Endothelial cell of umbilical vein (primary cell): ENCODE results near the gene TEK. TPM values are rescaled to one million over a fixed set of nuclear protein-coding genes. Genes with fewer than 3 reads are reported as not detected.

Source experiments
- BruUV-seq: library from RNA; stranded (reverse); fragments of 400-500 nt; replicated peaks from 2 replicates; lab custom pipeline; 2021; lab: Mats Ljungman, UMichigan
- CTCF ChIA-PET: fragments of 300-600, 350-600 bp; sonication (Branson Sonifier 250); formaldehyde crosslinking; loops from one replicate; lab custom pipeline; 2021; ENCODE audit warnings: antibody characterized with exemption, inconsistent platforms; lab: Charles Lee
- POLR2A ChIA-PET: fragments of 300-600, 350-600 bp; sonication (Branson Sonifier 250); formaldehyde crosslinking; loops from one replicate; lab custom pipeline; 2021; ENCODE audit warnings: antibody characterized with exemption, inconsistent platforms; lab: Charles Lee
- DNase-seq: peaks from one replicate; pipeline ENCODE4 v3.0.0-alpha.2; 2011; ENCODE audit warnings: low read depth, low spot score
- FAIRE-seq: peaks from 2 replicates; lab custom pipeline; 2011; peaks lifted over from hg19 to GRCh38; lab: Jason Lieb, UNC
- H2AFZ ChIP-seq: 2 replicates; pipeline ENCODE4 v1.6.0; 2012; ENCODE audit warnings: low read depth, low read length, control low read depth, inconsistent platforms
- H3K27ac ChIP-seq: 2 replicates; pipeline ENCODE4 v1.5.1; 2011; ENCODE audit warnings: low read depth, mild to moderate bottlenecking, control low read depth, low read length, moderate library complexity; ENCODE audit not compliant: insufficient read depth
- H3K27me3 ChIP-seq, 2 experiments: 2 replicates each; pipeline versions ENCODE4 v1.6.0 to v1.6.1; 2011; ENCODE audit warnings: low read length in 2 of 2, mixed read lengths in 1 of 2; ENCODE audit not compliant: control insufficient read depth in 2 of 2, insufficient read depth in 2 of 2
- H3K36me3 ChIP-seq, 2 experiments: 2 replicates in 1 of 2; 3 replicates in 1 of 2; pipeline ENCODE4 v1.5.1; 2011; ENCODE audit warnings: low read length in 2 of 2, mild to moderate bottlenecking in 1 of 2, moderate library complexity in 1 of 2; ENCODE audit not compliant: control insufficient read depth in 2 of 2, insufficient read depth in 2 of 2; ENCODE audit errors: extremely low read depth in 1 of 2
- H3K4me1 ChIP-seq: 3 replicates; pipeline ENCODE4 v1.5.1; 2011; ENCODE audit warnings: mild to moderate bottlenecking, low read length; ENCODE audit not compliant: control insufficient read depth, insufficient read depth; ENCODE audit errors: extremely low read depth
- H3K4me2 ChIP-seq: 2 replicates; pipeline ENCODE4 v1.6.1; 2011; ENCODE audit warnings: low read length, control low read depth, mixed read lengths; ENCODE audit not compliant: insufficient read depth
- H3K4me3 ChIP-seq, 3 experiments: fragments of 200-600 bp in 1 of 3; sonication (generic), shearing (Covaris generic) in 1 of 3; replicated peaks in 1 of 3; 2 replicates each; pipeline ENCODE4 v1.5.1; 2011 to 2016; ENCODE audit warnings: control low read depth in 3 of 3, low read length in 3 of 3, mild to moderate bottlenecking in 2 of 3, inconsistent platforms in 1 of 3, low read depth in 1 of 3, moderate library complexity in 1 of 3; ENCODE audit not compliant: insufficient read depth in 1 of 3
- H3K79me2 ChIP-seq: 2 replicates; pipeline ENCODE4 v1.6.0; 2012; ENCODE audit warnings: low read length, inconsistent platforms; ENCODE audit not compliant: control insufficient read depth, insufficient read depth
- H3K9ac ChIP-seq: replicated peaks from 2 replicates; pipeline ENCODE3; 2011; ENCODE audit warnings: low read length, control low read depth; ENCODE audit not compliant: insufficient read depth; ENCODE audit errors: extremely low read depth
- H3K9me1 ChIP-seq: replicated peaks from 3 replicates; pipeline ENCODE4 v1.6.0; 2011; ENCODE audit warnings: mild to moderate bottlenecking, low read length; ENCODE audit not compliant: control insufficient read depth, insufficient read depth; ENCODE audit errors: extremely low read depth
- H3K9me3 ChIP-seq: replicated peaks from 2 replicates; pipeline ENCODE4 v1.5.1; 2012; ENCODE audit warnings: low read length, inconsistent platforms; ENCODE audit not compliant: control insufficient read depth, insufficient read depth
- H4K20me1 ChIP-seq: replicated peaks from 2 replicates; pipeline ENCODE3; 2011; ENCODE audit warnings: mild to moderate bottlenecking, low read length; ENCODE audit not compliant: control insufficient read depth, insufficient read depth; ENCODE audit errors: extremely low read depth
- CTCF ChIP-seq, 2 donors: IDR thresholded peaks; 1 replicate in 1 of 2; 2 replicates in 1 of 2; pipeline ENCODE4 v1.5.1; 2011; ENCODE audit warnings: low read length in 2 of 2, mild to moderate bottlenecking in 2 of 2, moderate library complexity in 2 of 2, control low read depth in 1 of 2, inconsistent platforms in 1 of 2, low read depth in 1 of 2; ENCODE audit not compliant: insufficient read depth in 1 of 2; ENCODE audit errors: extremely low read depth in 1 of 2
- EZH2 ChIP-seq: IDR thresholded peaks from 2 replicates; pipeline ENCODE4 v1.6.1; 2012; ENCODE audit warnings: borderline replicate concordance, low read depth, mild to moderate bottlenecking, moderate library complexity, low read length, inconsistent platforms; ENCODE audit not compliant: severe bottlenecking
- FOS ChIP-seq: IDR thresholded peaks from 2 replicates; pipeline ENCODE4 v1.6.1; 2011; ENCODE audit warnings: mild to moderate bottlenecking, low read length, moderate library complexity, borderline replicate concordance; ENCODE audit not compliant: insufficient read depth
- GATA2 ChIP-seq: IDR thresholded peaks from 2 replicates; pipeline ENCODE4 v1.7.0; 2011; ENCODE audit warnings: low read depth, mild to moderate bottlenecking, moderate library complexity, mixed read lengths, low read length; ENCODE audit not compliant: insufficient read length, insufficient read depth
- JUN ChIP-seq: IDR thresholded peaks from 2 replicates; pipeline ENCODE4 v1.6.1; 2011; ENCODE audit warnings: borderline replicate concordance, low read depth; ENCODE audit not compliant: insufficient read length, insufficient read depth
- MAX ChIP-seq: IDR thresholded peaks from 2 replicates; pipeline ENCODE4 v1.6.1; 2011; ENCODE audit not compliant: insufficient read depth, insufficient read length
- MYC ChIP-seq: IDR thresholded peaks from one replicate; pipeline ENCODE4 v1.6.1; 2011; ENCODE audit warnings: mild to moderate bottlenecking, low read depth, low read length
- POLR2A ChIP-seq: IDR thresholded peaks from 2 replicates; pipeline ENCODE4 v1.6.1; 2012; ENCODE audit warnings: low read depth, mild to moderate bottlenecking, control low read depth, low read length
- POLR2AphosphoS5 ChIP-seq: IDR thresholded peaks from 2 replicates; pipeline ENCODE4 v1.6.1; 2012; ENCODE audit warnings: low read depth, mild to moderate bottlenecking, control low read depth, low read length, moderate library complexity; ENCODE audit not compliant: insufficient read depth
- dilution Hi-C: fragments of 300-500 bp; cut with MboI; formaldehyde crosslinking; loops from one replicate; pipeline ENCODE4 v1.15.0; 2019; ENCODE audit warnings: low sequenced_read_pairs; ENCODE audit not compliant: extremely low pct_ligation_motif_present
- intact Hi-C: fragments of 100-400 bp; cut with micrococcal nuclease; formaldehyde crosslinking; loops from one replicate; pipeline ENCODE4 v1.10.0; 2022
- polyA plus RNA-seq, 4 experiments: library from polyadenylated mRNA; depleted of rRNA in 3 of 4; stranded (reverse) in 3 of 4; unstranded in 1 of 4; fragments of >200 nt; gene quantifications; 2 replicates each; pipeline versions ENCODE4 v1.2.1 to v1.2.3, GENCODE V29; 2011 to 2012; ENCODE audit warnings: missing spikeins in 1 of 4
- total RNA-seq: library from RNA; stranded (reverse); gene quantifications from 2 replicates; pipeline ENCODE4 v1.2.3, GENCODE V29; 2021

Gene TEK
- total and polyA plus RNA-seq, 2 donors (not counting 3 experiments of a cell fraction or from before 2014, with no cell fraction given) = 26.9 to 44.1 TPM

GRCh38 chr9:27152405-27152718 lies 43.3 kb downstream of the TEK start:
- Histone ChIP-seq H3K27ac (no peak overlapping the region), H3K9ac (no peak overlapping the region), H3K79me2 (peaks cover 32% of the 10 kb centered on the region), H3K4me1 (peaks cover 50% of the 10 kb centered on the region), H2AFZ (no peak overlapping the region), H3K36me3 (no peaks in the 10 kb centered on the region), H3K27me3 (no peaks in the 10 kb centered on the region), H3K9me1 (no peaks in the 10 kb centered on the region), H3K9me3 (no peaks in the 10 kb centered on the region), H3K4me2 (no peak overlapping the region), H3K4me3 (no peak overlapping the region), H4K20me1 (no peaks in the 10 kb centered on the region)
- no peak for TF ChIP-seq POLR2AphosphoS5
- TF ChIP-seq MAX = no peak
- no peak for TF ChIP-seq JUN
- no peak for TF ChIP-seq CTCF (IDR thresholded peaks at IDR 0.05; ENCODE audit: extremely low read depth in 1 of 2, insufficient read depth in 1 of 2, low read depth in 1 of 2, low read length in 2 of 2)
- no peak for TF ChIP-seq POLR2A
- TF ChIP-seq GATA2 = no peak
- no peak for TF ChIP-seq EZH2
- no peak for TF ChIP-seq FOS
- TF ChIP-seq MYC = no peak
- intact Hi-C loops = no loop called here
- no peak for FAIRE-seq
- BruUV-seq = no TSS peak
- CTCF ChIA-PET = interaction anchor here (1.0 to 2.2 kb wide), 3 partner anchors 10 to 27 kb away, joined by 3 to 5 read pairs (median 4); no protein-coding TSS in a partner anchor
- DNase-seq = no peak
- dilution Hi-C loops = no loop called here
- POLR2A ChIA-PET = interaction anchor here (1.3 kb wide), 1 partner anchor 35 kb away, joined by 3 read pairs; no protein-coding TSS in a partner anchor
